Spleen (tissue), 7 donors: ENCODE measurements around the gene TLE1.

Experiments
- POLR2A ChIP-seq, 3 donors: fragments of 450-650 bp; IDR thresholded peaks; one replicate each; pipeline ENCODE4 v1.5.1; 2017; ENCODE audit warnings: antibody characterized with exemption in 3 of 3, mild to moderate bottlenecking in 1 of 3
- POLR2AphosphoS5 ChIP-seq, 3 donors: sonication (generic); formaldehyde crosslinking; IDR thresholded peaks; one replicate each; pipeline ENCODE4 v1.5.1; 2017; ENCODE audit warnings: antibody characterized with exemption in 3 of 3
- TF ChIP-seq, protein P1 (sequence below), 11 experiments: fragments of 200-600 bp in 7 of 11; fragments of 450-650 bp in 4 of 11; sonication (generic) in 4 of 11; IDR thresholded peaks in 8 of 11; conservative IDR thresholded peaks in 3 of 11; 1 replicate in 7 of 11; 2 replicates in 4 of 11; pipeline versions ENCODE4 v1.4.0 to v1.8.0; 2016 to 2021; ENCODE audit warnings: antibody characterized with exemption in 11 of 11, inconsistent platforms in 4 of 11, mild to moderate bottlenecking in 1 of 11
- donor health status: DM: no; HTN: no; CAD: no; lungs with moderate emphysema.
- donor health status: DM: no; HTN: no; CAD: no.
- donor health status: DM: no; HTN: no; CAD: no.

DNA sequence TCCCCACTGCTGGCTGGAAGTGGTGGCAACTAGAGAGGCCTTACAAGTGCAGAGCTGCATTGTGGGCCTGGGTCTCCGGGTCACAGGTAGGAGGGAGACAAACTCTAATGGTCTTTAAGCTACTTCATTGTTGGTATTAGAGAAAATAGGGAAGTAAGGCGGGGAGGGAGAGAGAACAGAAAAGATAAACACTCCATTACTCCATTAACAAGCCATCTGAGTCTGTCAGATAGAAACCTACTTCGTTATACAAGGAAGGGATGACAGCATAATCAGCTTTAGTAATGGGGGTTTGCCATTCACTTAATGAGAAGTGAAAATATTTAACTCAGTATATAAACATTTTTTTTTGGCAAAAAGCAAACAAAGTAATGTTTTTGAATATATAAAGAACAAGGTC lies 107.4 kb downstream of the TLE1 start:
- TF ChIP-seq, protein P1, sequence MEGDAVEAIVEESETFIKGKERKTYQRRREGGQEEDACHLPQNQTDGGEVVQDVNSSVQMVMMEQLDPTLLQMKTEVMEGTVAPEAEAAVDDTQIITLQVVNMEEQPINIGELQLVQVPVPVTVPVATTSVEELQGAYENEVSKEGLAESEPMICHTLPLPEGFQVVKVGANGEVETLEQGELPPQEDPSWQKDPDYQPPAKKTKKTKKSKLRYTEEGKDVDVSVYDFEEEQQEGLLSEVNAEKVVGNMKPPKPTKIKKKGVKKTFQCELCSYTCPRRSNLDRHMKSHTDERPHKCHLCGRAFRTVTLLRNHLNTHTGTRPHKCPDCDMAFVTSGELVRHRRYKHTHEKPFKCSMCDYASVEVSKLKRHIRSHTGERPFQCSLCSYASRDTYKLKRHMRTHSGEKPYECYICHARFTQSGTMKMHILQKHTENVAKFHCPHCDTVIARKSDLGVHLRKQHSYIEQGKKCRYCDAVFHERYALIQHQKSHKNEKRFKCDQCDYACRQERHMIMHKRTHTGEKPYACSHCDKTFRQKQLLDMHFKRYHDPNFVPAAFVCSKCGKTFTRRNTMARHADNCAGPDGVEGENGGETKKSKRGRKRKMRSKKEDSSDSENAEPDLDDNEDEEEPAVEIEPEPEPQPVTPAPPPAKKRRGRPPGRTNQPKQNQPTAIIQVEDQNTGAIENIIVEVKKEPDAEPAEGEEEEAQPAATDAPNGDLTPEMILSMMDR (IDR thresholded peaks at IDR 0.05 in 8 of 11, conservative IDR thresholded peaks at IDR 0.05 in 3 of 11): no peak
- no peak for TF ChIP-seq POLR2AphosphoS5 (IDR thresholded peaks at IDR 0.05)
- no peak for TF ChIP-seq POLR2A (IDR thresholded peaks at IDR 0.05)
